Thyroid gland (tissue), 4 donors: Measurements from ENCODE around the gene TRAPPC2L.

Experiments
- POLR2A ChIP-seq, 2 donors: fragments of 450-650 bp; IDR thresholded peaks; one replicate each; pipeline ENCODE4 v1.6.1; 2017; ENCODE audit warnings: antibody characterized with exemption in 2 of 2, mild to moderate bottlenecking in 2 of 2, moderate library complexity in 1 of 2
- TF ChIP-seq, protein P1 (sequence below), 6 experiments: fragments of 200-600 bp in 3 of 6; fragments of 450-650 bp in 3 of 6; sonication (generic) in 3 of 6; IDR thresholded peaks; one replicate each; pipeline ENCODE4 v1.5.1; 2016 to 2019; ENCODE audit warnings: antibody characterized with exemption in 6 of 6, mild to moderate bottlenecking in 2 of 6, inconsistent platforms in 1 of 6, moderate library complexity in 1 of 6

DNA sequence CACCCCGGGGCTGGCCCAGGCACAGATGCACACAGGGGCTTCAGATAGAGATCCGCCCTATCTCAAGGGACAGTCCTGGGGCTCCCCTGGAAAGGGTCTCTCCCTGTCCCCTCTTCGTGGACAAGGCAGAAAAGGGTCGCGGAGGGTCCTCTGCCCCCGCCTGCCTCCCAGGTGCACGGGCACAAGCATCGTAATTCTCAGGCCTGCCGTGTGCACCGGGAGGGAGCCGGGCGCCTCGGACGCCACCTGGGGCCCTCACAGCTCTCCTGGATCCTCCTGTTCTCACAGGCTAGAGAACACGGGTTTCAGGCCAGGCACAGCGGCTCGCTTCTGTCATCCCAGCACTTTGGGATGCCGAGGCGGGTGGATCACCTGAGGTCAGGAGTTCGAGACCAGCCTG is 21.4 kb downstream of the TRAPPC2L start:
- TF ChIP-seq, protein P1, sequence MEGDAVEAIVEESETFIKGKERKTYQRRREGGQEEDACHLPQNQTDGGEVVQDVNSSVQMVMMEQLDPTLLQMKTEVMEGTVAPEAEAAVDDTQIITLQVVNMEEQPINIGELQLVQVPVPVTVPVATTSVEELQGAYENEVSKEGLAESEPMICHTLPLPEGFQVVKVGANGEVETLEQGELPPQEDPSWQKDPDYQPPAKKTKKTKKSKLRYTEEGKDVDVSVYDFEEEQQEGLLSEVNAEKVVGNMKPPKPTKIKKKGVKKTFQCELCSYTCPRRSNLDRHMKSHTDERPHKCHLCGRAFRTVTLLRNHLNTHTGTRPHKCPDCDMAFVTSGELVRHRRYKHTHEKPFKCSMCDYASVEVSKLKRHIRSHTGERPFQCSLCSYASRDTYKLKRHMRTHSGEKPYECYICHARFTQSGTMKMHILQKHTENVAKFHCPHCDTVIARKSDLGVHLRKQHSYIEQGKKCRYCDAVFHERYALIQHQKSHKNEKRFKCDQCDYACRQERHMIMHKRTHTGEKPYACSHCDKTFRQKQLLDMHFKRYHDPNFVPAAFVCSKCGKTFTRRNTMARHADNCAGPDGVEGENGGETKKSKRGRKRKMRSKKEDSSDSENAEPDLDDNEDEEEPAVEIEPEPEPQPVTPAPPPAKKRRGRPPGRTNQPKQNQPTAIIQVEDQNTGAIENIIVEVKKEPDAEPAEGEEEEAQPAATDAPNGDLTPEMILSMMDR (IDR thresholded peaks at IDR 0.05) = no peak
- no peak for TF ChIP-seq POLR2A (IDR thresholded peaks at IDR 0.05)
